ENCODE results near the gene PRKD1. TPM values are rescaled to one million over a fixed set of nuclear protein-coding genes. Genes with fewer than 3 reads are reported as not detected.

Gene PRKD1
- total RNA-seq, 2 donors from 2014 or later = not detected

DNA sequence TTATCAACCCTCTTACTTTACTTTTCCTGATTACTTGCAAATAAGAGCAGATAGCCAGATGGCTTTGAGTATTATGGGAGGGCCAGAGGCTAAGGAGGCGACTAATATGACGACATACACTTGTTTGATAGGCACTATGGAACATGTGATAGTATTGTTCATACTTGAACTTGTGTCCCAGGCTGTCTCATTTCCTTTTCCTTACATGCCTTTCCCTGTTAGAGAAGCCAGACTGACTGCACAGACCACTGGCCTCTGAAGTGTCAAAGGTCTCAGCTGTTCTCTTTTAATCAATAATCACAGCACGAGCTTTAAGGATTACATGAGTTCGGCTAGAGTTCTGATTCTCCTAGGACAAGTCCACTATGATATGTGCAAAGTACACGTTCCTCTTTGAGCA lies 326.0 kb downstream of the PRKD1 start:
- ATAC-seq = no peak

GRCh38 chr14:29587761-29588470 lies 339.7 kb downstream of the PRKD1 start:
- no peak for DNase-seq (ENCODE audit: low spot score in 2 of 2)
- Mint-ChIP-seq H3K36me3 (peaks cover 0 to 5% of the 10 kb centered on the region in 2 donors), H3K9me3 (peaks cover 4 to 6% of the 10 kb centered on the region in 2 donors), H3K27ac (no peak overlapping the region)
- no peak for ATAC-seq

More for the DNA sequence above, 326.0 kb downstream of the PRKD1 start:
- Mint-ChIP-seq H3K27ac (no peak overlapping the region), H3K36me3 (no peaks in the 10 kb centered on the region), H3K9me3 (peaks cover 11 to 12% of the 10 kb centered on the region in 2 donors)
- no peak for DNase-seq (ENCODE audit: low spot score in 2 of 2)

DNA sequence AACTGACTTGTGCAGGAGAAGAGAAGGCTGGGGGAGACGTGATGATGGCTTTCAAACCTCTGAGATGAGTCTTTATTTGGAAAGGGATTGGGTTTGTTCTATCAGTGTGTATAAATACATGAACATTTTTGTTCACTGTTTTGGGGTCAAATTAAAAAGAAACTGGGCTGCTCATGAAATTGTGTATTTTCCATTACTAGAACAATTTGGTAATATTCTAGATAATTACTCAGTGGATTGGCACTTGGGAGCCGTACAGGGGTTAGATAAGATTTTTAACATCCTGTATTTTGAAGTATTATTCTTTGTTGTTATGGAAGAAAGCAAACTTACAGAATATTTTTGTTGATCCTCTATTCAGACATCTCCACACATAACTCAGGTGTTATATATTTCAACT lies 340.6 kb downstream of the PRKD1 start:
- ATAC-seq (no peak), DNase-seq (ENCODE audit: low spot score in 2 of 2) (no peak)
- Mint-ChIP-seq H3K36me3 (peaks cover 0 to 5% of the 10 kb centered on the region in 2 donors), H3K9me3 (peaks cover 10 to 11% of the 10 kb centered on the region in 2 donors), H3K27ac (no peak overlapping the region)

DNA sequence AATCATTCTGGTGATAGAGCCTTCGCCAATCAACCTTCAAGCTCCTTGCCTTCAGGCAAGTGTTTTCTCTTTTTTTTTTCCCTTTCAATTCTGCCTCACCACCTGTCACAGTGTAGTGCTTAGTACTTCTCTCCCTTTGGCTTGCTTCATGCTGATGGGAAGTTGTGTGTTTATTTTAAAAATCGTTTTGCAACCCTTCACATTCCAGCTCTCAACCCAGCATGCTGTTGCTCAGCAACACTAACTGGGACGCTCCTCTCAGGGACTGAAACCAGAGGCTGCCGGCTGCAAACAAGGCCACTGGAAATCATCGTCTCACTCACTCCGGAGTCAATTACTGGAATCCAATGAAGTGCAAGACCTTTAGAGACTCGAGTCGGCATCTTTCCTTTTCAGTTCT lies 342.7 kb downstream of the PRKD1 start:
- ATAC-seq (no peak), DNase-seq (ENCODE audit: low spot score in 2 of 2) (no peak)
- H3K9me3 Mint-ChIP-seq = peaks cover 12 to 18% of the 10 kb centered on the region in 2 donors
- no peak overlapping the region for H3K27ac Mint-ChIP-seq
- H3K36me3 Mint-ChIP-seq = peaks cover 0 to 5% of the 10 kb centered on the region in 2 donors

DNA sequence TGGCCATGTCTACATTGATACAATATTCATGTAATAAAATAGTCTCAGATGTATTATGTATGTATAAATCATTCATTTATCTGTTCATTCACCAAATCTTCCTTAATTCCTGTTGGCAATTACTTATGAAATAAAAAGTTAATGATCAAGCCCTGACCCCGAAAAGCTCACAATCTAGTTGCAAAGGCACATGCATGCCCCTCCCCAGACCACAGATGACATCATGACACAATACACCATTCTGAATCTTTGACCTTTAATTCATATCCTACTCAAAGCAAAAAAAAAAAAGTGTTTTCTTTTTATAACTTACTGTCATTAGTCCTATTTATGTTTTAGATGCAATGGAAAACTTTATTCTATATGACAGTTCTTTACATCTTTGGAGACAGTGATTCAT lies 346.9 kb downstream of the PRKD1 start:
- Mint-ChIP-seq H3K9me3 (peaks cover 16 to 22% of the 10 kb centered on the region in 2 donors), H3K27ac (no peak overlapping the region), H3K36me3 (peaks cover 0 to 12% of the 10 kb centered on the region in 2 donors)
- no peak for DNase-seq (ENCODE audit: low spot score in 2 of 2)
- ATAC-seq = no peak

GRCh38 chr14:29579838-29580237 lies 347.8 kb downstream of the PRKD1 start:
- peaks cover 0 to 7% of the 10 kb centered on the region in 2 donors for H3K36me3 Mint-ChIP-seq

GRCh38 chr14:29576927-29577326 lies 350.7 kb downstream of the PRKD1 start:
- peaks cover 0 to 10% of the 10 kb centered on the region in 2 donors for H3K36me3 Mint-ChIP-seq
- ATAC-seq (no peak), DNase-seq (ENCODE audit: low spot score in 2 of 2) (no peak)
- no peak overlapping the region for H3K27ac Mint-ChIP-seq
- peaks cover 29% of the 10 kb centered on the region in 2 donors for H3K9me3 Mint-ChIP-seq

More at GRCh38 chr14:29579838-29580237, 347.8 kb downstream of the PRKD1 start:
- DNase-seq (ENCODE audit: low spot score in 2 of 2) = no peak
- no peak for ATAC-seq
- peaks cover 17 to 18% of the 10 kb centered on the region in 2 donors for H3K9me3 Mint-ChIP-seq
- H3K27ac Mint-ChIP-seq = no peak overlapping the region

GRCh38 chr14:29569194-29569593 lies 358.5 kb downstream of the PRKD1 start:
- no peak overlapping the region for H3K27ac Mint-ChIP-seq
- H3K36me3 Mint-ChIP-seq = peaks cover 13 to 14% of the 10 kb centered on the region in 2 donors
- peaks cover 37 to 41% of the 10 kb centered on the region in 2 donors for H3K9me3 Mint-ChIP-seq
- no peak for ATAC-seq
- DNase-seq (ENCODE audit: low spot score in 2 of 2) = no peak

- H3K9me3 Mint-ChIP-seq = peaks cover 20 to 23% of the 10 kb centered on the region in 2 donors
- H3K36me3 Mint-ChIP-seq = peaks cover 5 to 13% of the 10 kb centered on the region in 2 donors
- no peak for ATAC-seq
- no peak overlapping the region for H3K27ac Mint-ChIP-seq
- no peak for DNase-seq (ENCODE audit: low spot score in 2 of 2)
Measured at GRCh38 chr14:29566194-29566593, 361.5 kb downstream of the PRKD1 start.

- Mint-ChIP-seq H3K27ac (no peak overlapping the region), H3K9me3 (peaks cover 5% of the 10 kb centered on the region in 2 donors), H3K36me3 (peaks cover 0 to 9% of the 10 kb centered on the region in 2 donors)
- no peak for DNase-seq (ENCODE audit: low spot score in 2 of 2)
- no peak for ATAC-seq
Measured at GRCh38 chr14:29558516-29558915, 369.1 kb downstream of the PRKD1 start.

DNA sequence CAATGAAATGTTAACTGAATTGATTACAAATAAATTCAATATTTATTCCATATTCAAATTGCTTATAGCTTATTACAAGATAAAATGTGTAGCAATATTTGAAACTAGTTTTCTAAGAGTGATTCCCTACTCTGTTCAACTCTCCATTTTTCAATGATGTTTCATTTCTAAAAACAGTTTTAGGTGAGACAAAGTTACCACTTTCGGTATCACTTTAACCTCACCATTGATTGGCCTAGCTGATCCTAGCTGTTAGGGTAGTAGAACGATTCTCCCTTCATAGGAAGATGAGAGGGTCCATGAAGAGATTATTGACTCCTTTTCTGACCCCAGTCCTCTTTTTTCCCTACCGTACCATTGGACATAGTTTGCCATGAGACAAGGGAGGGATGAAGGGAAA lies 373.3 kb downstream of the PRKD1 start:
- DNase-seq (ENCODE audit: low spot score in 2 of 2) (no peak), ATAC-seq (no peak)
- H3K36me3 Mint-ChIP-seq = peaks cover 0 to 8% of the 10 kb centered on the region in 2 donors
- H3K9me3 Mint-ChIP-seq = peaks cover 4 to 5% of the 10 kb centered on the region in 2 donors
- no peak overlapping the region for H3K27ac Mint-ChIP-seq

DNA sequence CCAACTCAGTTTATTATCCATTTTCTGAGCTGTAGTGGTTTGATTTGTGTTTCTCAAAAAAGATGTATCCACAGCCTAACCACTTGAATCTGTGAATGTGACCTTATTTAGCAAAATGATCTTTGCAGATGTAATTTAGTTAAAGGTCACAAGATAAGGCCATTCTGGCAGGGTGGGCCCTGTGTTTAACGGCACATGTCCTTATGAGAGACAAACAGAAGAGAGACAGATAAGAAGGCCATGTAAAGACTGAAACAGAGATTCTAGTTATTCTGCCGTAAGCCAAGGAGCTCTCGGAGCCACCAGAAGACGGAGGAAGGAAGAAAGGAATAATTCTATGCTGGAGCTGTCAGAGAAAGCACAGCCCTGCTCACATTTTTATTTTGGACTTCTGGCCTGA lies 374.2 kb downstream of the PRKD1 start:
- Mint-ChIP-seq H3K36me3 (no peaks in the 10 kb centered on the region), H3K27ac (no peak overlapping the region), H3K9me3 (peaks cover 0 to 4% of the 10 kb centered on the region in 2 donors)
- ATAC-seq = no peak
- no peak for DNase-seq (ENCODE audit: low spot score in 2 of 2)

DNA sequence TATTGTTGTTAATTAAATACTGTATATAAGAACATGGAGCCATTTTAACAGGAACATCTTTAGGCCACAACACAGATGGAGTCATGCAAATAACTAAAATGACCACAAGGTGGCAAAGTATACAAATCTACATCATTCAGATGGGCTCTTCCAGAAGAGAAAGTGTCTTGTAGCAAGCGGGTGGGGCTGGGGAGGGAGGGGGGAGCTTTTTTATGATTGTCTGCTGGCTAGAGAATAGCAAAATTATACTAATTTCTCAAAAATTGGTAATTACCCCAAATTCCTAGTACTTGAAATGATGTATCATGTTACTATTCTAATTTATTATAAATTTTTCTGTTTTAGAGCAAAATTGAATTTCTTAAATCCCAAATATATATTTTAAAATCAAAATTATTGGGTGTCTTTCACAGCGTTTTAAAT lies 378.7 kb downstream of the PRKD1 start:
- Mint-ChIP-seq H3K36me3 (no peaks in the 10 kb centered on the region), H3K9me3 (peaks cover 0 to 4% of the 10 kb centered on the region in 2 donors), H3K27ac (no peak overlapping the region)
- ATAC-seq (peak in 1 of 2 donors; percentile 51), DNase-seq (ENCODE audit: low spot score in 2 of 2) (no peak)

- Mint-ChIP-seq H3K27ac (no peak overlapping the region), H3K9me3 (peaks cover 3 to 5% of the 10 kb centered on the region in 2 donors), H3K36me3 (no peaks in the 10 kb centered on the region)
- no peak for DNase-seq (ENCODE audit: low spot score in 2 of 2)
- ATAC-seq = no peak
Measured at GRCh38 chr14:29545714-29546113, 381.9 kb downstream of the PRKD1 start.

GRCh38 chr14:29536886-29537511 lies 390.6 kb downstream of the PRKD1 start:
- DNase-seq (ENCODE audit: low spot score in 2 of 2) (no peak), ATAC-seq (no peak)
- Mint-ChIP-seq H3K27ac (no peak overlapping the region), H3K36me3 (peaks cover 0 to 6% of the 10 kb centered on the region in 2 donors), H3K9me3 (peaks cover 5 to 11% of the 10 kb centered on the region in 2 donors)

DNA sequence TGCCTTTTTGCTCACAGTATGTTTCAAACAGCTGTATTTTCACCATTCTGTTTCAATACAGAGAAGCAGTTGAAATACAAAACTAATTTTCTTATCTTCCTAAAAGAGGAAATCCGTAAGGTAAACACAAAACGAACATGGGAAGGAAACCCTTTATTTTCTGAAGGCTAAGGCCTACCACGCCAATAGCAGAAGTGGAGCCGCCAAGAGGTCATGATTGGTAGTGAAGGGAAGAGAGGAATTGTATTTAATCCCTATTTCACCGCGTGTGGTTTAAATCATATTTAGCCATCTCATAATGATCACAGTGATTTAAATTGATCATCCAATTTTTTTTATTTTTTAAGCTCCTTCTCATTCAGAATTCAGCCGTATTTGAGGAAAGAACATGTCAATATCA lies 398.2 kb downstream of the PRKD1 start:
- H3K9me3 Mint-ChIP-seq = peaks cover 6 to 9% of the 10 kb centered on the region in 2 donors
- H3K36me3 Mint-ChIP-seq = peaks cover 0 to 6% of the 10 kb centered on the region in 2 donors
- no peak for DNase-seq (ENCODE audit: low spot score in 2 of 2)
- ATAC-seq = no peak
- H3K27ac Mint-ChIP-seq = no peak overlapping the region

- no peak for DNase-seq (ENCODE audit: low spot score in 2 of 2)
- H3K36me3 Mint-ChIP-seq = peaks cover 0 to under 1% of the 10 kb centered on the region in 2 donors
Measured at GRCh38 chr14:29528889-29529288, 398.8 kb downstream of the PRKD1 start.

More at GRCh38 chr14:29528889-29529288, 398.8 kb downstream of the PRKD1 start:
- Mint-ChIP-seq H3K27ac (no peak overlapping the region), H3K9me3 (peaks cover 3 to 4% of the 10 kb centered on the region in 2 donors)
- ATAC-seq = no peak
